H1 (cell line): ENCODE data around the gene NRXN2.

Experiments used
- ASH2L ChIP-seq: fragments of 200-600, 300-600 bp; sonication (generic); IDR thresholded peaks from one replicate; pipeline ENCODE4 v1.7.1; 2017; ENCODE audit warnings: low read length
- JUN ChIP-seq: IDR thresholded peaks from 2 replicates; pipeline ENCODE4 v1.6.1; 2011; ENCODE audit warnings: low read depth, mild to moderate bottlenecking, improper control_type of control experiment, low read length
- POLR2A ChIP-seq, 2 experiments: IDR thresholded peaks; 1 replicate in 1 of 2; 2 replicates in 1 of 2; pipeline ENCODE4 v1.6.1; 2011; ENCODE audit warnings: low read depth in 2 of 2, low read length in 2 of 2, mild to moderate bottlenecking in 2 of 2; ENCODE audit errors: control extremely low read depth in 1 of 2
- RAD21 ChIP-seq, 2 experiments: IDR thresholded peaks in 1 of 2; conservative IDR thresholded peaks in 1 of 2; 2 replicates each; pipeline ENCODE4 v1.6.1; 2011; ENCODE audit warnings: low read depth in 2 of 2, low read length in 2 of 2, improper control_type of control experiment in 1 of 2, inconsistent platforms in 1 of 2, mild to moderate bottlenecking in 1 of 2, moderate library complexity in 1 of 2
- YY1 ChIP-seq: IDR thresholded peaks from 2 replicates; pipeline ENCODE4 v1.6.1; 2011; ENCODE audit warnings: low read depth, mild to moderate bottlenecking, low read length
- TF ChIP-seq, protein P1 (sequence below), 3 experiments: IDR thresholded peaks; 1 replicate in 2 of 3; 2 replicates in 1 of 3; pipeline versions ENCODE4 v1.5.1 to v1.6.1; 2011; ENCODE audit warnings: low read length in 3 of 3, mild to moderate bottlenecking in 3 of 3, inconsistent platforms in 2 of 3, low read depth in 1 of 3, moderate library complexity in 1 of 3; ENCODE audit not compliant: insufficient read depth in 1 of 3; ENCODE audit errors: control extremely low read depth in 1 of 3
- TF ChIP-seq, protein P2 (sequence below): IDR thresholded peaks from 2 replicates; pipeline ENCODE4 v1.6.1; 2011; ENCODE audit warnings: low read length, improper control_type of control experiment
- TF ChIP-seq, protein P3 (sequence below): IDR thresholded peaks from 2 replicates; pipeline ENCODE4 v1.6.1; 2011; ENCODE audit warnings: low read depth, mild to moderate bottlenecking, low read length; ENCODE audit not compliant: insufficient read depth

DNA sequence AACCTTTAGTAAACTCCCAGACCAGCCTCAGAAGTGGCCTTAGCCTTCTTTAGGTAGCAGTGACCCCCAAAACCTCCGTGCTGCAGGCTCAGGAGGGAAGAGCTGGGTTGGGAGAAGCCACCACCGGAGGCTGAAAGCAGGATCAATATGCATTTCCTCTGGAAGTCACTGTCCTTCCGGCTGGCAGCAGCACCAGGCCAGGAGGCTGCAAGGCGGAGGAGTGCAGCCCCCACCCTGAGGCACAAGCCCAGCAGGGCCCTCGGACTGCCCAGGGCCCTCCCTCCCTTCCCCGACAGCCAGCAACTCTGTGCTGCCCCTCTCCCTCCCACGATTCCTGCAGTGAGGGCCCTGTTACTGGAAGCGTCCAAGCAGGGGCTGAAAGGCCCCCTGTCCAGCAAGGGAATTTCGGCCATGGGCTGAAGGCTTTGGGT lies 3.2 kb upstream of the NRXN2 start:
- TF ChIP-seq ASH2L (no peak), JUN (no peak), YY1 (no peak), POLR2A (IDR thresholded peaks at IDR 0.05; ENCODE audit: control extremely low read depth in 1 of 2, low read depth in 2 of 2, low read length in 2 of 2) (no peak), RAD21 (IDR thresholded peaks at IDR 0.05 in 1 of 2, conservative IDR thresholded peaks at IDR 0.05 in 1 of 2; ENCODE audit: low read depth in 2 of 2, low read length in 2 of 2) (no peak)
- TF ChIP-seq, protein P1, sequence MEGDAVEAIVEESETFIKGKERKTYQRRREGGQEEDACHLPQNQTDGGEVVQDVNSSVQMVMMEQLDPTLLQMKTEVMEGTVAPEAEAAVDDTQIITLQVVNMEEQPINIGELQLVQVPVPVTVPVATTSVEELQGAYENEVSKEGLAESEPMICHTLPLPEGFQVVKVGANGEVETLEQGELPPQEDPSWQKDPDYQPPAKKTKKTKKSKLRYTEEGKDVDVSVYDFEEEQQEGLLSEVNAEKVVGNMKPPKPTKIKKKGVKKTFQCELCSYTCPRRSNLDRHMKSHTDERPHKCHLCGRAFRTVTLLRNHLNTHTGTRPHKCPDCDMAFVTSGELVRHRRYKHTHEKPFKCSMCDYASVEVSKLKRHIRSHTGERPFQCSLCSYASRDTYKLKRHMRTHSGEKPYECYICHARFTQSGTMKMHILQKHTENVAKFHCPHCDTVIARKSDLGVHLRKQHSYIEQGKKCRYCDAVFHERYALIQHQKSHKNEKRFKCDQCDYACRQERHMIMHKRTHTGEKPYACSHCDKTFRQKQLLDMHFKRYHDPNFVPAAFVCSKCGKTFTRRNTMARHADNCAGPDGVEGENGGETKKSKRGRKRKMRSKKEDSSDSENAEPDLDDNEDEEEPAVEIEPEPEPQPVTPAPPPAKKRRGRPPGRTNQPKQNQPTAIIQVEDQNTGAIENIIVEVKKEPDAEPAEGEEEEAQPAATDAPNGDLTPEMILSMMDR (IDR thresholded peaks at IDR 0.05; ENCODE audit: control extremely low read depth in 1 of 3, insufficient read depth in 1 of 3, low read depth in 1 of 3, low read length in 3 of 3) = no peak
- TF ChIP-seq, protein P2, sequence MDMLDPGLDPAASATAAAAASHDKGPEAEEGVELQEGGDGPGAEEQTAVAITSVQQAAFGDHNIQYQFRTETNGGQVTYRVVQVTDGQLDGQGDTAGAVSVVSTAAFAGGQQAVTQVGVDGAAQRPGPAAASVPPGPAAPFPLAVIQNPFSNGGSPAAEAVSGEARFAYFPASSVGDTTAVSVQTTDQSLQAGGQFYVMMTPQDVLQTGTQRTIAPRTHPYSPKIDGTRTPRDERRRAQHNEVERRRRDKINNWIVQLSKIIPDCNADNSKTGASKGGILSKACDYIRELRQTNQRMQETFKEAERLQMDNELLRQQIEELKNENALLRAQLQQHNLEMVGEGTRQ = no peak
- TF ChIP-seq, protein P3, sequence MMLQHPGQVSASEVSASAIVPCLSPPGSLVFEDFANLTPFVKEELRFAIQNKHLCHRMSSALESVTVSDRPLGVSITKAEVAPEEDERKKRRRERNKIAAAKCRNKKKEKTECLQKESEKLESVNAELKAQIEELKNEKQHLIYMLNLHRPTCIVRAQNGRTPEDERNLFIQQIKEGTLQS = no peak
